Thoracic aorta (tissue), 2 donors: ENCODE measurements around the gene ACVR1B. TPM values are rescaled to one million over a fixed set of nuclear protein-coding genes. Genes with fewer than 3 reads are reported as not detected.

ENCODE experiments used
- ATAC-seq: fragments of 150-250 bp; one replicate; pipeline ENCODE4 v1.8.0; 2017; ENCODE audit warnings: low read depth; ENCODE audit not compliant: insufficient number of reproducible peaks, low FRiP score
- DNase-seq: peaks from one replicate; pipeline ENCODE4 v3.0.0-alpha.2; 2020; ENCODE audit warnings: low spot score
- H3K27ac ChIP-seq, 2 donors: fragments of 200-600 bp; sonication (generic); 1 replicate in 1 of 2; 2 replicates in 1 of 2; pipeline ENCODE4 v1.5.1; 2016; ENCODE audit warnings: mild to moderate bottlenecking in 2 of 2, moderate library complexity in 2 of 2
- H3K27me3 ChIP-seq: fragments of 200-600 bp; sonication (generic); replicated peaks from 2 replicates; pipeline ENCODE4 v1.6.0; 2016; ENCODE audit warnings: mild to moderate bottlenecking; ENCODE audit not compliant: insufficient read depth
- H3K36me3 ChIP-seq: fragments of 200-600 bp; sonication (generic); one replicate; pipeline ENCODE4 v1.5.1; 2016
- H3K4me1 ChIP-seq, 2 donors: fragments of 200-600 bp; sonication (generic); 1 replicate in 1 of 2; 2 replicates in 1 of 2; pipeline versions ENCODE4 v1.5.1 to v1.6.0; 2016; ENCODE audit warnings: low read depth in 2 of 2, mild to moderate bottlenecking in 1 of 2; ENCODE audit not compliant: control insufficient read depth in 1 of 2
- H3K4me3 ChIP-seq: fragments of 200-600 bp; sonication (generic); 2 replicates; pipeline ENCODE4 v1.5.1; 2016; ENCODE audit warnings: mild to moderate bottlenecking
- H3K9me3 ChIP-seq: fragments of 200-600 bp; sonication (generic); 2 replicates; pipeline ENCODE4 v1.5.1; 2016
- CTCF ChIP-seq: fragments of 200-600 bp; sonication (generic); IDR thresholded peaks from one replicate; pipeline ENCODE4 v1.5.1; 2019; ENCODE audit warnings: antibody characterized with exemption
- total RNA-seq, 2 donors: library from RNA; depleted of rRNA; stranded (reverse); fragments of >200 nt; gene quantifications; one replicate each; pipeline versions ENCODE4 v1.1.0 to v1.2.3, GENCODE V29; 2016

ACVR1B gene
- total RNA-seq, 2 donors from 2014 or later = 9.9 to 24.4 TPM

- H3K4me3 ChIP-seq = peak overlapping the region; percentile 24
These were observed 59.4 kb downstream of the ACVR1B start for GRCh38 chr12:52010692-52011601.

DNA sequence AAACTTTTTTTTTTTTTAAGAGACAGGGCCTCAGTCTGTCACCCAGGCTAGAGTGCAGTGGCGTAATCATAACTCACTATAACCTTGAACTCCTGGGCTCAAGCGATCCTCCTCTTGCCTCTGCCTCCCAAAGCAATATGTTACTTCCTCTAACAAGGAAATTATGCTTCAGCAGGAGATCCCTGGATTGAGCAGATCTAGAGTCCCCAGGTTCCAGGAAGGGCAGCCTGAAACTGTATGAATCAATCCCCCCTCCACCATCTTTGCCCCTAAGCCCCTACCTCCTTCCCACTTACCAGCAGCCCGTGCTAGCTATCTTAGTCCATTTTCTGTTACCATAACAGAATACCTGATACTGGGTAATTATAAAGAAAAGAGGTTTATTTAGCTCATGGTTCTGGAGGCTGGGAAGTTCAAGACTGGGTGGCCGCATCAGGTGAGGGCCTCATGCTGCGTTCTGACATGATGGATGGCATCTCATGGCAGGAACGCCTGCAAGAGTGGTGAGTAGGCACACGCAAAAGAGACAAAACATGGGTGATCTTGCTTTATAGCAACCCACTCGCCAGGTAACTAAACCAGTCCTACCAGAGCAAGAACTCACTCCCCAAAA is 60.2 kb downstream of the ACVR1B start:
- no peak overlapping the region for H3K4me3 ChIP-seq

More at GRCh38 chr12:52010692-52011601, 59.4 kb downstream of the ACVR1B start:
- no peak for TF ChIP-seq CTCF
- Histone ChIP-seq H3K27ac (peak overlapping the region in 1 of 2 donors; percentile 73), H3K4me1 (peaks cover 8 to 34% of the 10 kb centered on the region in 2 donors), H3K9me3 (no peaks in the 10 kb centered on the region), H3K27me3 (no peaks in the 10 kb centered on the region), H3K36me3 (no peaks in the 10 kb centered on the region)
- ATAC-seq (no peak), DNase-seq (no peak)

GRCh38 chr12:52013626-52014310 is 62.3 kb downstream of the ACVR1B start:
- H3K4me1 ChIP-seq = peaks cover 6 to 20% of the 10 kb centered on the region in 2 donors
- no peak for TF ChIP-seq CTCF
- DNase-seq (no peak), ATAC-seq (no peak)
- no peak overlapping the region for H3K27ac ChIP-seq
- no peaks in the 10 kb centered on the region for H3K36me3 ChIP-seq
- no peaks in the 10 kb centered on the region for H3K9me3 ChIP-seq
- H3K27me3 ChIP-seq = no peaks in the 10 kb centered on the region
- no peak overlapping the region for H3K4me3 ChIP-seq

More for the DNA sequence above, 60.2 kb downstream of the ACVR1B start:
- Histone ChIP-seq H3K9me3 (no peaks in the 10 kb centered on the region), H3K27ac (no peak overlapping the region), H3K4me1 (peaks cover 6 to 34% of the 10 kb centered on the region in 2 donors), H3K27me3 (no peaks in the 10 kb centered on the region), H3K36me3 (no peaks in the 10 kb centered on the region)
- no peak for TF ChIP-seq CTCF
- no peak for DNase-seq
- no peak for ATAC-seq

DNA sequence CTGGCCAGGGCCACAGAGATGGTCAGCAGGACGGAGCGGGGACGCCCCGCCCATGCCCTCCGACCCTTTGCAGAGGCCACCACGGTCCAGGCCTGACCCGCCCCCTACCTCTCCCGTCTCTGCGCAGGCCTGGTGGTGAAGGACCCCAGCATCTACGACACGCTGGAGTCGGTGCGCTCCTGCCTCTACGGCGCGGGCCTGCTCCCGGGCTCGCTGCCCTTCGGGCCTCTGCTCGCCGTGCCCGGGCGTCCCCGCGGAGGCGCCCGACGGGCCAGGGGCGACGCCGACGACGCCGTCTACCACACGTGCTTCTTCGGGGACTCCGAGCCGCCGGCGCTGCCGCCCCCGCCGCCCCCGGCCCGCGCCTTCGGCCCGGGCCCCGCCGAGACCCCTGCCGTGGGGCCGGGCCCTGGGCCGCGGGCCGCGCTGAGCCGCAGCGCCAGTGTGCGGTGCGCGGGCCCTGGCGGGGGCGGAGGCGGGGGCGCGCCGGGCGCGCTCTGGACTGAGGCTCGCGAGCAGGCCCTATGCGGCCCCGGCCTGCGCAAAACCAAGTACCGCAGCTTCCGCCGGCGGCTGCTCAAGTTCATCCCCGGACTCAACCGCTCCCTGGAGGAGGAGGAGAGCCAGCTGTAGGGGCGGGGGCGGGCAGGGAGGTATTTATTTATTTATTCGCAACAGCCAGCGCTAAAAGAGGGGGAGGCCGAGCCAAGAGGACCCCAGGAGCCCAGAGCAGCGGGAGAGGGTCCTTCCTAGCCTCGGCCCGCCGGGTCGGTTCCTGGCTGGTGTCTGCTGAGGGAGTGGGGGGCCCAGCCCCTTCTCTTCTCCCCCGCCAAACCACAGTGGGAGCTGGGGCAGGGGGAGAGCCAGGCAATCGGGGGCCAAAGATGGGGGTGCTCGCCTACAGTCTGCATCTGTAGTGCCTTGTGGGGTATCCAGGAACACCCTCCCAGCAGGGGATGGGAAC is 63.4 kb downstream of the ACVR1B start:
- no peak for TF ChIP-seq CTCF
- H3K36me3 ChIP-seq = no peaks in the 10 kb centered on the region
- no peak for DNase-seq
- no peak for ATAC-seq
- H3K9me3 ChIP-seq = no peaks in the 10 kb centered on the region
- H3K27me3 ChIP-seq = no peaks in the 10 kb centered on the region
- H3K4me1 ChIP-seq = peaks cover 6 to 12% of the 10 kb centered on the region in 2 donors
- no peak overlapping the region for H3K4me3 ChIP-seq
- no peak overlapping the region for H3K27ac ChIP-seq
